Neuronal stem cell (in vitro differentiated cells): ENCODE measurements around the gene PLD2.
"Not testable (repeated sequence)": the region's sequence is repeated elsewhere in the genome, so short reads cannot be mapped to it uniquely, and the experiment has no call there.

ENCODE experiments used
- DNase-seq: peaks from one replicate; pipeline ENCODE4 v3.0.0-alpha.2; 2013; ENCODE audit warnings: low spot score
- H2AFZ ChIP-seq: one replicate; pipeline ENCODE4 v1.6.1; 2013; ENCODE audit warnings: mild to moderate bottlenecking, low read length, inconsistent platforms
- H2AK5ac ChIP-seq: 2 replicates; pipeline ENCODE4 v1.6.1; 2013; ENCODE audit warnings: low read depth, mild to moderate bottlenecking, inconsistent platforms, low read length, moderate library complexity, mixed read lengths
- H2BK120ac ChIP-seq: 2 replicates; pipeline ENCODE4 v1.6.1; 2013; ENCODE audit warnings: low read depth, mild to moderate bottlenecking, inconsistent platforms, low read length, moderate library complexity, mixed read lengths
- H2BK12ac ChIP-seq: one replicate; pipeline ENCODE4 v1.6.1; 2013; ENCODE audit warnings: low read length, inconsistent platforms
- H2BK15ac ChIP-seq: 2 replicates; pipeline ENCODE4 v1.6.1; 2013; ENCODE audit warnings: mild to moderate bottlenecking, low read length, inconsistent platforms, mixed read lengths
- H2BK5ac ChIP-seq: one replicate; pipeline ENCODE4 v1.6.1; 2013; ENCODE audit warnings: inconsistent platforms, mild to moderate bottlenecking, low read length, moderate library complexity
- H3K14ac ChIP-seq: one replicate; pipeline ENCODE4 v1.6.1; 2013; ENCODE audit warnings: low read length, inconsistent platforms
- H3K18ac ChIP-seq: 2 replicates; pipeline ENCODE4 v1.6.1; 2013; ENCODE audit warnings: low read length, inconsistent platforms
- H3K23ac ChIP-seq: 2 replicates; pipeline ENCODE4 v1.6.1; 2013; ENCODE audit warnings: low read depth, mild to moderate bottlenecking, mixed read lengths, low read length, inconsistent platforms; ENCODE audit not compliant: poor library complexity
- H3K27ac ChIP-seq: replicated peaks from 3 replicates; pipeline ENCODE4 v1.5.1; 2013; ENCODE audit warnings: low read length, inconsistent platforms
- H3K27me3 ChIP-seq, 3 experiments: 2 replicates each; pipeline ENCODE4 v1.6.1; 2013; ENCODE audit warnings: low read length in 3 of 3, mild to moderate bottlenecking in 2 of 3, inconsistent platforms in 1 of 3, low read depth in 1 of 3, mixed read lengths in 1 of 3, moderate library complexity in 1 of 3; ENCODE audit not compliant: control insufficient read depth in 3 of 3, insufficient read depth in 3 of 3
- H3K36me3 ChIP-seq, 2 donors: replicated peaks in 1 of 2; 2 replicates each; pipeline ENCODE4 v1.6.1; 2013; ENCODE audit warnings: low read length in 2 of 2; ENCODE audit not compliant: control insufficient read depth in 2 of 2, insufficient read depth in 2 of 2
- H3K4ac ChIP-seq: 2 replicates; pipeline ENCODE4 v1.6.1; 2013; ENCODE audit warnings: inconsistent platforms, mild to moderate bottlenecking, low read length, moderate library complexity
- H3K4me1 ChIP-seq, 2 donors: 1 replicate in 1 of 2; 2 replicates in 1 of 2; pipeline ENCODE4 v1.6.1; 2013; ENCODE audit warnings: low read length in 2 of 2, low read depth in 1 of 2; ENCODE audit not compliant: control insufficient read depth in 2 of 2, insufficient read depth in 1 of 2
- H3K4me2 ChIP-seq: one replicate; pipeline ENCODE4 v1.6.1; 2013; ENCODE audit warnings: mild to moderate bottlenecking, low read length, inconsistent platforms; ENCODE audit not compliant: insufficient read depth, poor library complexity, severe bottlenecking
- H3K4me3 ChIP-seq, 2 donors: 2 replicates each; pipeline ENCODE4 v1.5.1; 2013; ENCODE audit warnings: low read length in 2 of 2, mild to moderate bottlenecking in 2 of 2, inconsistent platforms in 1 of 2, moderate library complexity in 1 of 2
- H3K79me1 ChIP-seq: one replicate; pipeline ENCODE4 v1.6.1; 2013; ENCODE audit warnings: low read depth, mild to moderate bottlenecking, inconsistent platforms, low read length, moderate library complexity
- H3K9ac ChIP-seq: one replicate; pipeline ENCODE4 v1.6.1; 2013; ENCODE audit warnings: mild to moderate bottlenecking, low read depth, low read length, inconsistent platforms; ENCODE audit not compliant: poor library complexity
- H3K9me3 ChIP-seq, 2 donors: replicated peaks in 1 of 2; 2 replicates each; pipeline versions ENCODE3 to v1.6.1; 2013; ENCODE audit warnings: low read length in 2 of 2, mild to moderate bottlenecking in 2 of 2, inconsistent platforms in 1 of 2, low read depth in 1 of 2, mixed read lengths in 1 of 2, moderate library complexity in 1 of 2; ENCODE audit not compliant: control insufficient read depth in 2 of 2, insufficient read depth in 1 of 2
- H4K8ac ChIP-seq: one replicate; pipeline ENCODE4 v1.6.1; 2013; ENCODE audit warnings: low read depth, mild to moderate bottlenecking, inconsistent platforms, low read length, moderate library complexity
- H4K91ac ChIP-seq: one replicate; pipeline ENCODE4 v1.6.1; 2013; ENCODE audit warnings: low read length, low read depth, mild to moderate bottlenecking, inconsistent platforms; ENCODE audit not compliant: poor library complexity
- WGBS, 2 donors: extraction: QIAGEN DNeasy Blood & Tissue Kit; methylation state at CpG; one replicate each; pipeline ENCODE4 v1.1.7; 2013; ENCODE audit warnings: missing lambda C conversion rate in 2 of 2, mixed read lengths in 1 of 2; ENCODE audit not compliant: insufficient read length in 2 of 2, insufficient replicate concordance in 1 of 2; ENCODE audit errors: extremely low coverage in 2 of 2; 5-methylcytosine and 5-hydroxymethylcytosine counted together

PLD2 gene

GRCh38 chr17:4862720-4863119, 55.8 kb downstream of the PLD2 start:
- Histone ChIP-seq H3K4me2 (no peak overlapping the region), H2AFZ (no peak overlapping the region), H3K4me1 (peaks cover 12 to 13% of the 10 kb centered on the region in 2 donors), H3K36me3 (peaks cover 0 to 15% of the 10 kb centered on the region in 2 donors), H2BK12ac (no peak overlapping the region), H2AK5ac (no peak overlapping the region), H3K14ac (no peak overlapping the region), H3K4ac (no peak overlapping the region), H3K27me3 (no peaks in the 10 kb centered on the region), H2BK120ac (no peak overlapping the region), H3K23ac (no peak overlapping the region), H3K9ac (no peak overlapping the region), H3K27ac (no peak overlapping the region), H3K9me3 (no peaks in the 10 kb centered on the region), H2BK15ac (no peak overlapping the region), H2BK5ac (no peak overlapping the region), H3K4me3 (no peak overlapping the region), H3K18ac (no peak overlapping the region), H4K91ac (no peak overlapping the region), H4K8ac (no peak overlapping the region), H3K79me1 (no peaks in the 10 kb centered on the region)
- WGBS, 2 donors, result no CpG with 5 or more reads among the region's 4 CpGs
- DNase-seq, result no peak

- no peak overlapping the region for H3K18ac ChIP-seq
- H3K4me2 ChIP-seq, result no peak overlapping the region
- H3K9me3 ChIP-seq, result no peaks in the 10 kb centered on the region
- H3K79me1 ChIP-seq, result no peaks in the 10 kb centered on the region
- no peak overlapping the region for H3K14ac ChIP-seq
- H4K91ac ChIP-seq, result no peak overlapping the region
- no peak overlapping the region for H2BK12ac ChIP-seq
- H3K36me3 ChIP-seq, result peaks cover 0 to 15% of the 10 kb centered on the region in 2 donors
- H2AK5ac ChIP-seq, result no peak overlapping the region
- no peak overlapping the region for H2BK15ac ChIP-seq
- WGBS, 2 donors, result no CpG with 5 or more reads among the region's 1 CpG
- no peak overlapping the region for H2BK5ac ChIP-seq
- H3K4me1 ChIP-seq, result peaks cover 7 to 8% of the 10 kb centered on the region in 2 donors
- no peak overlapping the region for H3K4me3 ChIP-seq
- H2BK120ac ChIP-seq, result no peak overlapping the region
- H3K27me3 ChIP-seq, result no peaks in the 10 kb centered on the region
- H3K23ac ChIP-seq, result no peak overlapping the region
- H3K27ac ChIP-seq, result no peak overlapping the region
- no peak for DNase-seq
- H3K9ac ChIP-seq, result no peak overlapping the region
- no peak overlapping the region for H2AFZ ChIP-seq
- H4K8ac ChIP-seq, result no peak overlapping the region
- no peak overlapping the region for H3K4ac ChIP-seq
Observed at GRCh38 chr17:4863321-4863720, 56.4 kb downstream of the PLD2 start.

GRCh38 chr17:4867535-4867934, 60.6 kb downstream of the PLD2 start:
- H3K9me3 ChIP-seq, H3K4ac ChIP-seq, H2BK5ac ChIP-seq, H3K14ac ChIP-seq, DNase-seq, H3K27me3 ChIP-seq, H3K23ac ChIP-seq, H2BK12ac ChIP-seq, H2AK5ac ChIP-seq, H4K91ac ChIP-seq, H3K4me2 ChIP-seq, H2BK15ac ChIP-seq, H3K9ac ChIP-seq, H3K27ac ChIP-seq, H3K36me3 ChIP-seq, H3K18ac ChIP-seq, H2BK120ac ChIP-seq, H2AFZ ChIP-seq, H4K8ac ChIP-seq, H3K4me1 ChIP-seq, H3K4me3 ChIP-seq, H3K79me1 ChIP-seq: not testable (repeated sequence)
- WGBS, 2 donors, result no CpG with 5 or more reads among the region's 5 CpGs

GRCh38 chr17:4869058-4869998, 62.4 kb downstream of the PLD2 start:
- H3K4me2 ChIP-seq, H3K79me1 ChIP-seq, H3K4me3 ChIP-seq, H3K27ac ChIP-seq, H3K14ac ChIP-seq, H2AK5ac ChIP-seq, H3K4ac ChIP-seq, H2BK120ac ChIP-seq, H4K8ac ChIP-seq, H2BK15ac ChIP-seq, H3K23ac ChIP-seq, H3K27me3 ChIP-seq, H2BK12ac ChIP-seq, DNase-seq, H2BK5ac ChIP-seq, H3K18ac ChIP-seq, H4K91ac ChIP-seq, H2AFZ ChIP-seq, H3K9me3 ChIP-seq, H3K4me1 ChIP-seq, H3K9ac ChIP-seq: not testable (repeated sequence)
- peaks cover 0 to 19% of the 10 kb centered on the region in 2 donors for H3K36me3 ChIP-seq
- no CpG with 5 or more reads among the region's 22 CpGs for WGBS, 2 donors
